OCI-M2 (cell line): ENCODE measurements around the gene SLC35E2B.
A peak's percentile ranks its signal among the peaks of the same experiment; 100 is the strongest.

Experiments
- DNase-seq: peaks from one replicate; lab custom pipeline; 2025; ENCODE audit not compliant: unreplicated experiment; lab: John Stamatoyannopoulos, UW

The SLC35E2B gene

DNA sequence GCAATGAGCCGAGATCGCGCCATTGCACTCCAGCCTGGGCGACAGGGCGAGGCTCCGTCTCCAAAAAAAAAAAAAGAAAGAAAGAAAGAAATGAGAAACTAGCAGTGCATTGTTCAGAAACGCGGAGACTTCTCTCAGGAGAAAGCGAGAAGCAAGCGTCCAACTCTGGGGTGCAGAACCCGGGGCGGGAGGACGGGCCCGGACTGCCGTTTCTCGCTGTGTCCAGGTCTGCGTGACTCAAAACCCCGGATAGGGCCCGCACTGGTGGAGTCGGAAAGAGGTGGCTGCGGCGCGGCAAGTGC is 77.7 kb downstream of the SLC35E2B start:
- no peak for DNase-seq

DNA sequence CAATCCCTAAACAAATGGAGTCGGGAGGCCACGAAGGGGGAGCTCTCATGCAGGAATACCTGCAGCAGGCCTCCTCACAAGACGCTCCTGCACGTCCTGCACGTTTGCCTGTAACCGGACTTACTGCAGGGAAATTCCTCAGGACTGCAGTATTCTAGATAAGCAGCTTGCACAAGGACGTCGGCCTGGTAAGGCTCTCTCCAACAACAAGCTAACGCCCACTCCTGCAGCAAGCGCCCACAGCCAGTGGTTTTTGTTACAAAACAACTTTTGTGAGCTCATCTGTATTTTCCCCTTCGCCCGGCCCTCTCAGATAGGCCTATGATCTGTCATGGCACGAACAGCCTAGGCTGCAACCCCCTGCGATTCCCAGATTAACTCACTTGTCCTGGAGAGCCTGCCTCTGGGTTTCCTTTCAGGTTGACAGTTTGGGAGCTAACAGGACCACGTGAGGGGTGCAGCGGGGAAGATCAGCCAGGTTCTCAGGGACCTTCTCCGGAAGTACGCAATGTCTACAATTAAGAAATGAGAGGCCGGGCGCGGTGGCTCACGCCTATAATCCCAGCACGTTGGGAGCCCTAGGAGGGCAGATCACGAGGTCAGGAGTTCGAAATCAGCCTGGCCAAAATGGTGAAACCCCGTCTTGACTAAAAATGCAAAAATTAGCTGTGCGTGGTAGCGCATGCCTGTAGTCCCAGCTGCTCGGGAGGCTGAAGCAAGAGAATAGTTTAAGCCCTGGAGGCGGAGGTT is 78.2 kb downstream of the SLC35E2B start:
- peak; percentile 63 for DNase-seq

DNA sequence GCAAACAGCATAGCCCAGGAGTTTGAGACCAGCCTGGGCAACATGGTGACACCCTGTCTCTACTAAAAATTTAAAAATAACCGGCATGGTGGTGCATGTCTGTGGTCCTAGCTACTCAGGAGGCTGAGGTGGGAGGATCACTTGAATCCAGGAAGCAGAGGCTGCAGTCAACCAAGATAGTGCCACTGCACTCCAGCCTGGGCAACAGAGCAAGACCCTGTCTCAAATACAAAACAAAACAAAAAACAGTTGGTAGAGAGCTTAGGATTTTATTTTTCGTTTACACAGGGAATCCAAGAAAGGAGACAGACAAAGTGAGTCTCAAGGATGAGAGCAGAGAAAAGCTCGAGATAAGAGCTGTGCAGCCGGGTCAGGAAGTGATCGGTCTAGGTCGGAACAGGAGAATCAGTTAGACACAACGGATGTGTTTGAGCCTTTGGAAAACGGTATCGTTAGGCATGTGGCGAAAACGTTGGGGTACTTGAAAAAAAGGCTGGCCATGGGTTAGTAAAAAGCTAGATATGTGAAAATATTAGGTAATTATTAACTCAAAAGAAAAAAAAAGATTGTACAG is 79.0 kb downstream of the SLC35E2B start:
- DNase-seq: no peak

DNA sequence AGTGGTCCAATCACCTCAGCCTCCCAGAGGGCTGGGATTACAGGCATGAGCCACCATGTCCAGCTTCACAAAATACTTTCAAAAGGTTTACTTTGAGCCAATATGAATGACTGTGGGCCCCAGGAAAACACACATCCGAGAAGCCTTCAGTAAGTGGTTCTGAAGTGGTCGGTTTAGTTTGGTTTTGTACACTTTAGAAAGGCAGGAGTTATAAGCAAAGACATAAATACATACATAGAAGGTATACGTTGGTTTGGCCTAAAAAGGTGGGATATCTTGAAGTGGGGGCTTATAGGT is 80.5 kb downstream of the SLC35E2B start:
- DNase-seq: no peak

DNA sequence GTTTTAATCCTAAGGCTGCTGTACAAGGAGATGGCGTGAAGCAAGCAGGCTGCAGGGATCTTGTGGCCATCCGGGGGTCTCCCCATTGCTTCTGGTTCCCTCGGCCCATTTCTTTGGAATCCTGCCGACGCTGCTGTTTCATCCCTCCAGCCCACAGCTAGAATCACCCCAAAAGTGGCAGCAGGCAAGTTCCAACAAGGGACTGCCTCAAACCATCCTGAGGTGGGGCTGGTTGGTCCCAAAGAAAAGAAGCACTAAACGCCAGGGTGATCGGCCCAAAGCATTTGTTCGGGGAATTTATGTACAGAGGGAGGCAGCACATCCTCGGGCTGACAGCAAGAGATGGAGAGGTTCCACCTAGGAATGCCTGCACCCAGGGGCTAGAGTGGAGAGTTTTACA is 81.8 kb downstream of the SLC35E2B start:
- DNase-seq: no peak

DNA sequence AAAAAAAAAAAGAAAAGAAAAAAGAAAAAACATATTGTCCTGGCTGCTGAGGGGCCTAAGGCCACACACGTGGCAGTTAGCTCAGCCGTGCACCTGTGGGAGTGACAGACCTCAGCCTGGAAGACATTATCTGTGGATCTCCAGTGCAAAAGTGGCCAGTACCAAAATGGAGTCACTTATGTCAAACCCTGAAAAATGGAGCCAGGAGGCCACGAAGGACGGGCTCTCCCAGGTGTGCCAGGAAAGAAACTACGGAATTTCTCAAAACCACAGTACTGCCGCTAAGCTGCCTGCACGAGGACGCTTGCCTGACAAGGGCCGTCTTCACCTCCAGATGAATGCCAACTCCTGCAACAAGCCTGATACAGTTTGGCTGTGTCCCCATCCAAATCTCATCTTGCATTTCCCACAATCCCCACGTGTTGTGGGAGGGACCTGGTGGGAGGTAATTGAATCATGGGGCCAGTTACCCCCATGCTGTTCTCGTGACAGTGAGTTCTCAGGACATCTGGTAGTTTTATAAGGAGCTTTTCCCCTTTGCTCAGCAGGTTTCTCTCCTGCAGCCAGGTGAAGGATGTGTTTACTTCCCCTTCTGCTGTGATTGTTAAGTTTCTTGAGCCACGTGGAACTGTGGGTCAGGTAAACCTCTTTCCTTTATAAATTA is 82.6 kb downstream of the SLC35E2B start:
- DNase-seq: no peak
